GM19395 (cell line): ENCODE measurements around the gene DHTKD1.
"Not testable (repeated sequence)": the region's sequence is repeated elsewhere in the genome, so short reads cannot be mapped to it uniquely, and the experiment has no call there.

Experiments
- ATAC-seq: cut with Tn5 transposase; IDR thresholded peaks from one replicate; pipeline ENCODE4 v1.9.1; 2021; ENCODE audit warnings: mild to moderate bottlenecking, moderate library complexity; ENCODE audit not compliant: unreplicated experiment

The DHTKD1 gene

GRCh38 chr10:12140038-12140437 lies 71.3 kb downstream of the DHTKD1 start:
- no peak for ATAC-seq

GRCh38 chr10:12144538-12144937 lies 75.8 kb downstream of the DHTKD1 start:
- ATAC-seq = no peak

GRCh38 chr10:12150163-12150562 lies 81.4 kb downstream of the DHTKD1 start:
- no peak for ATAC-seq

GRCh38 chr10:12154516-12154915 lies 85.8 kb downstream of the DHTKD1 start:
- no peak for ATAC-seq

- ATAC-seq = no peak
These were observed 87.8 kb downstream of the DHTKD1 start for GRCh38 chr10:12156367-12157123.

GRCh38 chr10:12158111-12158510 lies 89.4 kb downstream of the DHTKD1 start:
- no peak for ATAC-seq

GRCh38 chr10:12160664-12161063 lies 91.9 kb downstream of the DHTKD1 start:
- no peak for ATAC-seq

GRCh38 chr10:12162927-12163326 lies 94.2 kb downstream of the DHTKD1 start:
- no peak for ATAC-seq

GRCh38 chr10:12164085-12164484 lies 95.3 kb downstream of the DHTKD1 start:
- no peak for ATAC-seq

- no peak for ATAC-seq
These were observed 96.3 kb downstream of the DHTKD1 start for GRCh38 chr10:12165036-12165435.

GRCh38 chr10:12165999-12166775 lies 97.4 kb downstream of the DHTKD1 start:
- ATAC-seq = no peak

- ATAC-seq = not testable (repeated sequence)
These were observed 102.8 kb downstream of the DHTKD1 start for GRCh38 chr10:12171512-12171911.
